ENCODE results near the gene MYBPC3.
"Not testable (repeated sequence)": the region's sequence is repeated elsewhere in the genome, so short reads cannot be mapped to it uniquely, and the experiment has no call there.

MYBPC3 gene

DNA sequence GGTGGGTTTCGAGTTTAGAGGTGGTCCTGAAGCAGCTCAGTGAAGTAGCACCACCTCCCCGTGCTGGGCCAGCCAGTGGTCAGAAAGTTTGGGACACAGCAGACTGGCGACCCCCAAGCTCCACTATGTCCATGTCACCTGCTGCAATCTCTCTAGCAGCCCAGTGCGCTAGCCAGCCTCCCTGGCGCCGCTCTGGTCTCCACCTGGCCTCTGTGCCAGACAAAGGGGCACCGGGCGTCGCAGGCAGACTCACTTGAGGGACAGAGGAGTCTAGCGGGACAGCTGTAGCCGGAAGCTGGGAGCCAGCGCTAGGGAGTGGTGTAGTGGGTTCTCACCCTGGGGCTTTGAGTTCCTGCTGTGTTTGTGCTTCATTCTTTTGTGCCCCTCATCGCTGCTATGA, 25.5 kb downstream of the MYBPC3 start:
- DNase-seq (ENCODE audit: insufficient read length, low spot score) (no peak), FAIRE-seq (no peak)

GRCh38 chr11:47326198-47326597, 26.3 kb downstream of the MYBPC3 start:
- DNase-seq (ENCODE audit: insufficient read length, low spot score) (no peak), FAIRE-seq (no peak)

DNA sequence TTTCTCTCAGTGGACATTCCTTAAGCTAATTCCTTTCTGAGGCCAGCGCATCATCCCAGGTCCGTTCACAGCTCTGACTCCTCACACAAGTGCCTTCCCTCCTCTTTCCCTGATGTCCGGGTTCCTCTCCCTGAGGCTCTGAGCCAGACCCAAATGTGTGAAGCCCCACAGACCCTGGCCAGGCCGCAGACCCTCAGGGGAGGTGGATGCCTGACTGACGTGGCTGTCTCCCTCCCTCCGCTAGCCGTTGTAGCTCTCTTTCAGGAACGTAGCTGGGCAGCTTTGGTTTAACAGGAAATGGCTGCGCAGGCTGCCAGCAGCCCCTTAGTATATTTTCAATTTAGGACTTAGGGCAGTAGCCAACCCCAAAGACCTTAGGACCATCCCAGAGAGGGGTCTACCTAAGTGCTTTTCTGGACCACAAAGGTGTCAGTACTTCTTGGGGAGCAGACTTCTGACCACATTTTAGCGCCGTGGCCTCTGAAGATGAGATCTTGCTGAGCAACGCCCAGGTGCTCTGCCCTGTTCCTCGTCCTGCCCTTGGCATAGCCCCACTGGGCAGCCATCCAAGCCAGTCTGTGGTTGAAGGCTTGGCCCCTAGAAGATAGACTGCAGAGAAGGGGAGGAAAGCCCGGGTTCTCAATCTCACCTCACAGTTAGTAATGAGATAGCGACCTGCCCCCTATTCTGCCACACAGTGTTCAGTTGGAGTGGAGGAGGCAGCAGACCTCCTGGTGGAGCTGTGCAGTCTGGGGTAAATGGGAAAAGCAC, 27.0 kb downstream of the MYBPC3 start:
- DNase-seq (ENCODE audit: insufficient read length, low spot score) (no peak), FAIRE-seq (no peak)

DNA sequence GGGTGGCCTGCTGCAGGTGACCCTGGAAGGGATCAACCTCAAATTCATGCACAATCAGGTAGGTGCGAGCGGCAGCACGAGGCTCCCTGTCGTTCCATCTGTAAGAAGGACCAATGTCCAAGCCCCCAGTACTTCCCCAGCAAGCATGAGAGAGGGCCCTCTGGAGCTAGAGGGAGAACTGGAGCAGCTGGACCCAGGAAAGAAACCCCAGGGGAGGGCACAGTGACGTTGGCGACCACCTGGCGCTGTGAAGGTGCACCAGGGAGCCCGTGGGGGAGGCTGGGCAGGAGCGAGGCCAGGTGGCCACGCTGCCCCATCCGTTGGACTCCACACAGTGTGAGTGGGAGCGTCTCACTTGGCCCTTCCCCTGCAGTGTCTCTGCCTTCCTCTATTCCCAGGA, 28.0 kb downstream of the MYBPC3 start:
- DNase-seq (ENCODE audit: insufficient read length, low spot score) = no peak
- FAIRE-seq = no peak

- FAIRE-seq (no peak), DNase-seq (ENCODE audit: insufficient read length, low spot score) (no peak)
Observed at GRCh38 chr11:47318166-47318565, 34.3 kb downstream of the MYBPC3 start.

DNA sequence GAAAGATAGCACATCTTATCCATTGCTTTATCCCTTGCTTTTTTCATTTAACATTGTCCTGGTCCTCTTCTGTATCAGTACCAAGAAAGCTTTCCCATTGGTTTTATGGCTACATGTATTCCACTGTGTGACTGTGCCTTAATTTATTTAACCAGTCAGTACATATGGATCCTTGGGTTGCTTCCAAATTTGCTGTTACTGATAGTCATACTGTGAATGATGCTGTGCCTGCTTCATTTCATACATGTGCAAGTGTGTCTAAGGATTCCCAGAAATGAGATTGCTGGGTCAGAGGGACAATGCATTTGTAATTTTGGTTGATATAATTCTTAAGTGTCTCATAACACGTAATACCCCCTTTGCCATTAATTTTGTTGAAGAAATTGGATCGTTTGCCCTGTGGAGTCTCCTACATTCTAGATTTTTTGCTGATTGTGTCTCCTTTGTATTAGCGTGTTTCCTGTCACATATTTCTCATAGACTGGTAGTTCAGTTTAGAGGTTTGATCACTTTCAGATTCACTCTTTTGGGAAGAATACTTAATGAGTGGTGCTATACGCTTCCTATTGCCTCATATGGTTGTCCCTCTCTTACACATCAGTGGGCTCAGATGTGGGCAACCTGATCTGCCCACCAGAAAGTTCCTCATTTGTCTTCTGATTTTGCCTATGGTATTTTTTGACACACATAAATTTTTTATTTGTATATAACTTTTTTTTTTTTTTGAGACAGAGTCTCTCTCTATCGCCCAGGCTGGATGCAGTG, 35.3 kb downstream of the MYBPC3 start:
- no peak for DNase-seq (ENCODE audit: insufficient read length, low spot score)
- no peak for FAIRE-seq

DNA sequence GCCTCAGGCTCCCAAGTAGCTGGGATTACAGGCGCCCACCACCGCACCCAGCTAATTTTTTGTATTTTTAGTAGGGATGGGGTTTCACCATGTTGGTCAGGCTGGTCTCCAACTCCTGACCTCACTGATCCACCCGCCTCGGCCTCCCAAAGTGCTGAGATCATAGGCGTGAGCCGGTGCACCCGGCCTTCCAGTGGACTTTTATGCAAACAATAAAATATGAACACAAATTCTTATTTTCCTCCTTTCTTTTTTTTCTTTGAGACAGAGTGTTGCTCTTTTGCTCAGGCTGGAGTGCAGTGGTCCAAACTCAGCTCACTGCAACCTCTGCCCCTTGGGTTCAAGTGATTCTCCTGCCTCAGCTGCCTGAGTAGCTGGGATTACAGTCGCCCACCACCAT, 36.0 kb downstream of the MYBPC3 start:
- FAIRE-seq; DNase-seq (ENCODE audit: insufficient read length, low spot score): not testable (repeated sequence)

DNA sequence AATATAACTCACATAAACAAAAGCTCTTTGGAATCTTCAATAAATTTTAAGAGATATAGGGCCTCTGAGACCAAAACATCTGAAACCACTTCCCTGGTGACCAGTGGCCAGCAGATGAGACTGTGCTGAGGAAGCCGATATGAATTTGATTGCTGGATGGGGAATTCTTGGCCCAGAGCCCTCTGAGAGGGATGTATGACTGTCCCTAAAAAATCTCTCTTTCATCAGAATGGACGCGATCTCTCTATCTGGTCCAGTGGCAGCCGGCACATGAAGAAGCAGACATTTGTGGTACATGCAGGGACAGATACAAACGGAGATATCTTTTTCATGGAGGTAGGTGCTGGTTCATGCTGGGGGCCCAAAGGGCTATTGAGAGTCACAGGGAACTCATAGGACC, 37.5 kb downstream of the MYBPC3 start:
- DNase-seq (ENCODE audit: insufficient read length, low spot score) (no peak), FAIRE-seq (no peak)

DNA sequence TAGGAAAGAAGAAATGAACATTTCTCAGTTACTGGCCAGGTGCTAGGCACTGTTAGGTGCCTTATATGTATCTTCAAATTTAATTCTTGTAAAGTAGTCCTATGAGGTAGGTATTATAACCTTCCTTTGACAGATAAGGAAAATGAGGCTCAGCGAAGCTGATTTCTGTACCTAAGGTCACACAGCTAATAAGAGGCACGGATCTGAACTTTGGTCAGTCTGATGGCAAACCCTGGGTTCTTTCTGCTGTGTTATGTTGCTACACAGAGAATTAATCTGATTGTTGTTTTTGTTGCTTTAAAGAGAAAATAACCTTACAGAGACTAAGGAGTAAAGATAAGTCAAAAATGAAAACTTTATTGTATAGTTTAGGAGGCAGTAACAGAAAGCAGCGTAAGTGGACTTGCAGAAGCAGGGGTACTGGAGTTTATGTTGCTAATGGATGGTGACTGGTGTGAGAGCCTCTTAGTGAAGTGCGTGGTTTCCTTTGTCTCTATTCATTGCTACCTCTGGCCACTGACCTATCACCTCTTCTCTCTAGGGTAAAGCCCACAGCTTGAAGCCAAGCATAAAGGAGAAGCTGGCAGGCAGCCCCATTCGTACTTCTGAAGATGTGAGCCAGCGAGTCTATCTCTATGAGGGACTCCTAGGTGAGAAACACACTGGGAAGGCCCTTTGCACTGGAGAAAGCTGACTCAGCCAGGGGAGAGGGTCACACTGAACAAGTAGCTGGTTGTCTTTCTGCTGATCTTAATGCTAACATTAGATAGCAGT, 44.3 kb downstream of the MYBPC3 start:
- FAIRE-seq (no peak), DNase-seq (ENCODE audit: insufficient read length, low spot score) (no peak)

- DNase-seq (ENCODE audit: insufficient read length, low spot score) (no peak), FAIRE-seq (no peak)
Observed at GRCh38 chr11:47306484-47306844, 46.0 kb downstream of the MYBPC3 start.

- FAIRE-seq = no peak
- DNase-seq (ENCODE audit: insufficient read length, low spot score) = no peak
Observed at GRCh38 chr11:47305734-47306483, 46.6 kb downstream of the MYBPC3 start.

- DNase-seq (ENCODE audit: insufficient read length, low spot score) (no peak), FAIRE-seq (no peak)
Observed at GRCh38 chr11:47302853-47303252, 49.6 kb downstream of the MYBPC3 start.

DNA sequence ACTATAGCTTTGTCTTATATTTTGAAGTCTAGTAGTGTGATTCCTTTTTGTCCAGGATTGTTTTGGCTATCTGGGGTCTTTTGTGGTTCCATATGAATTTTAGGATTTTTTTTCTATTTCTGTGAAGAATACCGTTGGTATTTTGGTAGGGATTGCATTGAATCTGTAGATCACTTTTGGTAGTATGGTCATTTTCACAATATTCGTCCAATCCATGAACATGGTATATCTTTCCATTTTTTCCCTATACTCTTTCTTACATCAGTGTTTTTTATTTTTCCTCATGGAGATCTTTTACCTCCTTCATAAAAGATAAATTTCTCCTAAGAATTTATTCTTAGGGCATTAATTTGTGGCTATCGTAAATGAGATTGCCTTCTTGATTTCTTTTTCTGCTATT, 53.4 kb downstream of the MYBPC3 start:
- no peak for DNase-seq (ENCODE audit: insufficient read length, low spot score)
- FAIRE-seq = no peak

GRCh38 chr11:47296045-47296444, 56.5 kb downstream of the MYBPC3 start:
- FAIRE-seq = no peak
- DNase-seq (ENCODE audit: insufficient read length, low spot score) = no peak

DNA sequence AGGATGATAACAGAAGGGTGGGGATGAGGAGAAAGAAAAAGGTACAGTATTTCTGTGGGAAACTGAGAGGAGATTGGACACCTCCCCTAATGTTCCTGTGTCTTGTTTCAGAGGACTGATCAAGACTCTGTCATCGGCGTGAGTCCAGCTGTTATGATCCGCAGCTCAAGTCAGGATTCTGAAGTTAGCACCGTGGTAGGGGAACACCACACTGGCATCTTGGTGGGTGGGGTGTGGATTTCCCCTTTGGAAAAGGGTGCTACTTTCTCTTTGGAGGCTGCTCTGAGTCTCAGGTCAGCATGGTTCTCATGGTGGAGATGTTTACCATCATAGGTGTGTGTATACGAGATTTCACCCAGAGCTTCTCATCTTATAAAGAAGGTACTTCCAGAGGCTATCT, 57.1 kb downstream of the MYBPC3 start:
- FAIRE-seq = no peak
- no peak for DNase-seq (ENCODE audit: insufficient read length, low spot score)

DNA sequence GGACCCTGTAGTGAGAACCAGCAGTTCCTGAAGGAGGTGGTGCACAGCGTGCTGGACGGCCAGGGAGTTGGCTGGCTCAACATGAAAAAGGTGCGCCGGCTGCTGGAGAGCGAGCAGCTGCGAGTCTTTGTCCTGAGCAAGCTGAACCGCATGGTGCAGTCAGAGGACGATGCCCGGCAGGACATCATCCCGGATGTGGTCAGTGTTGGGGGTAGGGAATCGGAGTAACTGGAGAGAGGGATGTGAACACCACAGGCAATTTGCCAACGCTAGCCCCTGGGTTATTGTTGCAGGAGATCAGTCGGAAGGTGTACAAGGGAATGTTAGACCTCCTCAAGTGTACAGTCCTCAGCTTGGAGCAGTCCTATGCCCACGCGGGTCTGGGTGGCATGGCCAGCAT, 62.6 kb downstream of the MYBPC3 start:
- DNase-seq (ENCODE audit: insufficient read length, low spot score) (no peak), FAIRE-seq (no peak)

GRCh38 chr11:47288066-47288465, 64.4 kb downstream of the MYBPC3 start:
- FAIRE-seq = no peak

DNA sequence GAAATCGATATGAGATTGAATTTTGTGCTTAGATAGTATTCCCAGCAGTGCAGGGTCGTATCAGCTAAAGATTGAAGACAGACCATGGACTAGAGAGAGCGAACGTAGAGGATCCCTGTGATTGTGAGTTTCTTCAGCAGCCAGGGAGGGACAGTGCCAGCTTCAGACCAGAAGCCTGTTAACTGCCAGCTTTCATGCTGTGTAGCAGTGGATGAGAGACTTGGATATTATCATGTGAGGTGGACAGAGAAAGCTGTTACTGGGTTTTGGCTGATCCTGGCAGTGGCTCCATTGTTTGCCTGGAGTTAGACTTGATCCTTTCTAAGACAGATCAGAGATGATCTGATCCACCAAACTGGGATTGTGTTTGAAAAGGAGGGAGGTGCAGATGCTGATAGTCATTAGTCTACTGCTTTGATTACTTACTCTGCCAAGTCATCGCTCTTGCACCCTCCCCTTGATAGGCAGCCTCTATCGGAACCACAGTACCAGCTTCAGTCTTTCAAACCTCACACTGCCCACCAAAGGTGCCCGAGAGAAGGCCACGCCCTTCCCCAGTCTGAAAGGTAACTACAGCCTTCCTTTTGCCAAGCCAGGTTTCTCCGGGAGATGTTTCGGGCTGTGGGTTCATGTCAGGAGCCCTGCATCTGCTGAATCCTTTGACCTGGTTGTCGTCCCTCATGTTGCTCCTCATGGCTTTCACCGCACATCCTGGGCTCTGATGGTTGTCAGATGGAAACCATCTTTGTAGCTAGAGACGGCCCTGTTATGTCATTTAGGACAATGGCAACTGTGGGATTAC, 66.3 kb downstream of the MYBPC3 start:
- no peak for DNase-seq (ENCODE audit: insufficient read length, low spot score)
- no peak for FAIRE-seq

More at GRCh38 chr11:47288066-47288465, 64.4 kb downstream of the MYBPC3 start:
- DNase-seq (ENCODE audit: insufficient read length, low spot score) = no peak

DNA sequence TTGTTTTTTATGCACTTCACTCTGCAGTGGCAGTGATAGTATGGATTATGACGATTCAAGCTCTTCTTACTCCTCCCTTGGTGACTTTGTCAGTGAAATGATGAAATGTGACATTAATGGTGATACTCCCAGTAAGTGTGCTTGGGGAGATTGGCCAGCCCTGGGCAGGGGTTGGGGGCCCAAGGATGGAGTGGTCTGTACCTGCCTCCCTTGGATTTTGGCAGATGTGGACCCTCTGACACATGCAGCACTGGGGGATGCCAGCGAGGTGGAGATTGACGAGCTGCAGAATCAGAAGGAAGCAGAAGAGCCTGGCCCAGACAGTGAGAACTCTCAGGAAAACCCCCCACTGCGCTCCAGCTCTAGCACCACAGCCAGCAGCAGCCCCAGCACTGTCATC, 68.4 kb downstream of the MYBPC3 start:
- no peak for FAIRE-seq
- no peak for DNase-seq (ENCODE audit: insufficient read length, low spot score)

DNA sequence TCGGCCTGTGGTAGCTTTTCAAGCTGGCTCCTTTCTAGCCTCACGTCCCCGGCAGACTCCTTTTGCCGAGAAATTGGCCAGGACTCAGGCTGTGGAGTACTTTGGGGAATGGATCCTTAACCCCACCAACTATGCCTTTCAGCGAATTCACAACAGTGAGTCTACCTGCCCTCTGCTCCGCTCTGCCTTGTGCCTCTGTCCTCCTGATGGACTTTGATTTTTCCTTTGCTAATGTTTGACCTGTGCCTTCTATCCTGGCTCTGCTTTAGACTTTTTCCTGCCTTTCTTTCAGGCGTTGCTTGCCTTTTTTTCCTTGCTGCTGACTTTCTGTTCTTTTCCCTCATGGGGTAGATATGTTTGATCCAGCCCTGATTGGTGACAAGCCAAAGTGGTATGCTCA, 70.0 kb downstream of the MYBPC3 start:
- DNase-seq (ENCODE audit: insufficient read length, low spot score) (no peak), FAIRE-seq (no peak)
